Vagina (tissue), 2 donors: ENCODE measurements around the gene SLC26A11.
"Not testable (repeated sequence)": the region's sequence is repeated elsewhere in the genome, so short reads cannot be mapped to it uniquely, and the experiment has no call there.

Experiments used
- CTCF ChIP-seq, 3 experiments: fragments of 450-650 bp in 2 of 3; fragments of 200-600 bp in 1 of 3; sonication (generic) in 1 of 3; IDR thresholded peaks; one replicate each; pipeline ENCODE4 v1.5.1; 2017 to 2019; ENCODE audit warnings: antibody characterized with exemption in 3 of 3, mild to moderate bottlenecking in 2 of 3, moderate library complexity in 2 of 3
- POLR2A ChIP-seq, 2 donors: fragments of 450-650 bp; IDR thresholded peaks; one replicate each; pipeline ENCODE4 v1.6.1; 2017; ENCODE audit warnings: antibody characterized with exemption in 2 of 2, mild to moderate bottlenecking in 2 of 2, moderate library complexity in 2 of 2
- POLR2AphosphoS5 ChIP-seq, 2 donors: sonication (generic); formaldehyde crosslinking; IDR thresholded peaks; one replicate each; pipeline ENCODE4 v1.9.0; 2017; ENCODE audit warnings: antibody characterized with exemption in 2 of 2, mild to moderate bottlenecking in 2 of 2, low read depth in 1 of 2; ENCODE audit not compliant: insufficient read depth in 1 of 2

DNA sequence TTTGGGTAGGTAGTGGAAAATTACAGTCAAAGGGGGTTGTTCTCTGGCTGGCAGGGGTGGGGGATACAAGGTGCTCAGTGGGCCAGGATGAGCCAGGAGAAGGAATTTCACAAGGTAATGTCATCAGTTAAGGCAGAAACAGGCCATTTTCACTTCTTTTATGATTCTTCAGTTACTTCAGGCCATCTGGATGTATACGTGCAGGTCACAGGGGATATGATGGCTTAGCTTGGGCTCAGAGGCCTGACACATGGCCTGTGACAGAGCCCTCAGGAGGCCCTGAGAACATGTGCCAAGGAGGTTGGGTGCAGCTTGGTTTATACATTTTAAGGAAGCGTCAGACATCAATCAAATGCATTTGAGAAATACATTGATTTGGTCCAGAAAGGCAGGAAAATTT lies 38.1 kb downstream of the SLC26A11 start:
- TF ChIP-seq CTCF (IDR thresholded peaks at IDR 0.05); POLR2A (IDR thresholded peaks at IDR 0.05); POLR2AphosphoS5 (IDR thresholded peaks at IDR 0.05; ENCODE audit: insufficient read depth in 1 of 2, low read depth in 1 of 2): not testable (repeated sequence)
